NOMO-1 treated with DMSO at 0.1 percent for 48 hours (cell line): ENCODE data around the gene ZNF500.
A peak's percentile ranks its signal among the peaks of the same experiment; 100 is the strongest.

Source experiments
- DNase-seq: peaks from one replicate; lab custom pipeline; 2025; ENCODE audit not compliant: unreplicated experiment; lab: John Stamatoyannopoulos, UW

ZNF500 gene

GRCh38 chr16:4766875-4767628 is at the start of gene ZNF500:
Gene ZNF500, minus strand, starts transcription at chr16:4767162. Its CDS starts 1,184 bp downstream, at chr16:4765978.
- peak; percentile 85 for DNase-seq

- DNase-seq = no peak
These were observed 47.7 kb upstream of the ZNF500 start for GRCh38 chr16:4814542-4815173.

GRCh38 chr16:4814046-4814445 is 47.1 kb upstream of the ZNF500 start:
- no peak for DNase-seq

- no peak for DNase-seq
These were observed 46.5 kb upstream of the ZNF500 start for GRCh38 chr16:4813251-4814003.

GRCh38 chr16:4811773-4812172 is 44.8 kb upstream of the ZNF500 start:
- no peak for DNase-seq

- DNase-seq = no peak
These were observed 44.3 kb upstream of the ZNF500 start for GRCh38 chr16:4811242-4811641.

GRCh38 chr16:4806280-4806679 is 39.3 kb upstream of the ZNF500 start:
- no peak for DNase-seq

- no peak for DNase-seq
These were observed 38.3 kb upstream of the ZNF500 start for GRCh38 chr16:4805231-4805630.

- DNase-seq = no peak
These were observed 37.2 kb upstream of the ZNF500 start for GRCh38 chr16:4803898-4804762.

GRCh38 chr16:4803401-4803844 is 36.5 kb upstream of the ZNF500 start:
- peak; percentile 37 for DNase-seq

- DNase-seq = peak; percentile 91
These were observed 35.8 kb upstream of the ZNF500 start for GRCh38 chr16:4802659-4803287.

- peak; percentile 56 for DNase-seq
These were observed 35.1 kb upstream of the ZNF500 start, which contains the start of gene ROGDI for GRCh38 chr16:4801962-4802658. Gene ROGDI, minus strand, starts transcription at chr16:4802633. Its CDS starts 62 bp downstream, at chr16:4802571.

GRCh38 chr16:4801051-4801961 is 34.3 kb upstream of the ZNF500 start:
- DNase-seq = no peak

GRCh38 chr16:4800290-4801041 is 33.5 kb upstream of the ZNF500 start:
- DNase-seq = peak; percentile 78

GRCh38 chr16:4799171-4799855 is 32.4 kb upstream of the ZNF500 start:
- DNase-seq = no peak

- no peak for DNase-seq
These were observed 31.5 kb upstream of the ZNF500 start for GRCh38 chr16:4798456-4798855.

GRCh38 chr16:4797805-4798252 is 30.9 kb upstream of the ZNF500 start:
- DNase-seq = no peak
